ENCODE results near the gene FGF14.

FGF14 gene

GRCh38 chr13:101875091-101875490 is 526.8 kb downstream of the FGF14 start:
- no peak for DNase-seq (ENCODE audit: low spot score)
- WGBS, 2 donors (ENCODE audit: extremely low coverage in 2 of 2, insufficient read length in 2 of 2, insufficient replicate concordance in 1 of 2) = no CpG with 5 or more reads among the region's 3 CpGs
- no peaks in the 10 kb centered on the region for H3K79me1 ChIP-seq (ENCODE audit: low read depth, low read length)
- H3K23ac ChIP-seq (ENCODE audit: low read depth, low read length, poor library complexity) = no peak overlapping the region
- H3K14ac ChIP-seq (ENCODE audit: low read length) = no peak overlapping the region
- no peak overlapping the region for H2BK120ac ChIP-seq (ENCODE audit: low read depth, low read length)
- no peaks in the 10 kb centered on the region for H3K36me3 ChIP-seq (replicated peaks in 1 of 2; ENCODE audit: control insufficient read depth in 2 of 2, insufficient read depth in 2 of 2, low read length in 2 of 2)
- no peak overlapping the region for H4K8ac ChIP-seq (ENCODE audit: low read depth, low read length)
- H2AFZ ChIP-seq (ENCODE audit: low read length) = no peak overlapping the region
- H4K91ac ChIP-seq (ENCODE audit: low read depth, low read length, poor library complexity) = no peak overlapping the region
- H3K4me2 ChIP-seq (ENCODE audit: insufficient read depth, low read length, poor library complexity, severe bottlenecking) = no peak overlapping the region
- H2BK5ac ChIP-seq (ENCODE audit: low read length) = no peak overlapping the region
- no peak overlapping the region for H3K9ac ChIP-seq (ENCODE audit: low read depth, low read length, poor library complexity)
- peaks cover 0 to 5% of the 10 kb centered on the region in 2 donors for H3K4me1 ChIP-seq (ENCODE audit: control insufficient read depth in 2 of 2, insufficient read depth in 1 of 2, low read depth in 1 of 2, low read length in 2 of 2)
- H3K27ac ChIP-seq (replicated peaks; ENCODE audit: low read length) = no peak overlapping the region
- no peak overlapping the region for H3K4ac ChIP-seq (ENCODE audit: low read length)
- H3K27me3 ChIP-seq (ENCODE audit: control insufficient read depth in 3 of 3, insufficient read depth in 3 of 3, low read depth in 1 of 3, low read length in 3 of 3) = no peaks in the 10 kb centered on the region
- no peaks in the 10 kb centered on the region for H3K9me3 ChIP-seq (replicated peaks in 1 of 2; ENCODE audit: control insufficient read depth in 2 of 2, insufficient read depth in 1 of 2, low read depth in 1 of 2, low read length in 2 of 2)
- H2BK12ac ChIP-seq (ENCODE audit: low read length) = no peak overlapping the region
- H3K18ac ChIP-seq (ENCODE audit: low read length) = no peak overlapping the region
- H3K4me3 ChIP-seq (ENCODE audit: low read length in 2 of 2) = no peak overlapping the region
- no peak overlapping the region for H2AK5ac ChIP-seq (ENCODE audit: low read depth, low read length)
- H2BK15ac ChIP-seq (ENCODE audit: low read length) = no peak overlapping the region

- no peak overlapping the region for H2AFZ ChIP-seq (ENCODE audit: low read length)
- no peak overlapping the region for H3K4ac ChIP-seq (ENCODE audit: low read length)
- no peak overlapping the region for H4K8ac ChIP-seq (ENCODE audit: low read depth, low read length)
- no peak overlapping the region for H4K91ac ChIP-seq (ENCODE audit: low read depth, low read length, poor library complexity)
- no peak for DNase-seq (ENCODE audit: low spot score)
- no peak overlapping the region for H2AK5ac ChIP-seq (ENCODE audit: low read depth, low read length)
- H3K4me1 ChIP-seq (ENCODE audit: control insufficient read depth in 2 of 2, insufficient read depth in 1 of 2, low read depth in 1 of 2, low read length in 2 of 2) = peaks cover 0 to 2% of the 10 kb centered on the region in 2 donors
- no peaks in the 10 kb centered on the region for H3K27me3 ChIP-seq (ENCODE audit: control insufficient read depth in 3 of 3, insufficient read depth in 3 of 3, low read depth in 1 of 3, low read length in 3 of 3)
- H3K36me3 ChIP-seq (replicated peaks in 1 of 2; ENCODE audit: control insufficient read depth in 2 of 2, insufficient read depth in 2 of 2, low read length in 2 of 2) = no peaks in the 10 kb centered on the region
- no peak overlapping the region for H3K9ac ChIP-seq (ENCODE audit: low read depth, low read length, poor library complexity)
- H2BK5ac ChIP-seq (ENCODE audit: low read length) = no peak overlapping the region
- no peak overlapping the region for H3K4me2 ChIP-seq (ENCODE audit: insufficient read depth, low read length, poor library complexity, severe bottlenecking)
- no peak overlapping the region for H3K23ac ChIP-seq (ENCODE audit: low read depth, low read length, poor library complexity)
- H3K4me3 ChIP-seq (ENCODE audit: low read length in 2 of 2) = no peak overlapping the region
- H3K79me1 ChIP-seq (ENCODE audit: low read depth, low read length) = no peaks in the 10 kb centered on the region
- no peak overlapping the region for H3K14ac ChIP-seq (ENCODE audit: low read length)
- no peak overlapping the region for H2BK120ac ChIP-seq (ENCODE audit: low read depth, low read length)
- no peak overlapping the region for H3K27ac ChIP-seq (replicated peaks; ENCODE audit: low read length)
- no peak overlapping the region for H2BK15ac ChIP-seq (ENCODE audit: low read length)
- H2BK12ac ChIP-seq (ENCODE audit: low read length) = no peak overlapping the region
- no peak overlapping the region for H3K18ac ChIP-seq (ENCODE audit: low read length)
- H3K9me3 ChIP-seq (replicated peaks in 1 of 2; ENCODE audit: control insufficient read depth in 2 of 2, insufficient read depth in 1 of 2, low read depth in 1 of 2, low read length in 2 of 2) = no peaks in the 10 kb centered on the region
These were observed 532.3 kb downstream of the FGF14 start for GRCh38 chr13:101869553-101869952.

- no peak for DNase-seq (ENCODE audit: low spot score)
- H2AK5ac ChIP-seq (ENCODE audit: low read depth, low read length) = no peak overlapping the region
- H3K4me2 ChIP-seq (ENCODE audit: insufficient read depth, low read length, poor library complexity, severe bottlenecking) = no peak overlapping the region
- no peak overlapping the region for H3K9ac ChIP-seq (ENCODE audit: low read depth, low read length, poor library complexity)
- H3K4me3 ChIP-seq (ENCODE audit: low read length in 2 of 2) = no peak overlapping the region
- H3K27ac ChIP-seq (replicated peaks; ENCODE audit: low read length) = no peak overlapping the region
- H3K23ac ChIP-seq (ENCODE audit: low read depth, low read length, poor library complexity) = no peak overlapping the region
- H3K4me1 ChIP-seq (ENCODE audit: control insufficient read depth in 2 of 2, insufficient read depth in 1 of 2, low read depth in 1 of 2, low read length in 2 of 2) = peaks cover 0 to 2% of the 10 kb centered on the region in 2 donors
- H4K8ac ChIP-seq (ENCODE audit: low read depth, low read length) = no peak overlapping the region
- H2BK12ac ChIP-seq (ENCODE audit: low read length) = no peak overlapping the region
- no peak overlapping the region for H3K14ac ChIP-seq (ENCODE audit: low read length)
- no peak overlapping the region for H4K91ac ChIP-seq (ENCODE audit: low read depth, low read length, poor library complexity)
- H2BK120ac ChIP-seq (ENCODE audit: low read depth, low read length) = no peak overlapping the region
- H3K27me3 ChIP-seq (ENCODE audit: control insufficient read depth in 3 of 3, insufficient read depth in 3 of 3, low read depth in 1 of 3, low read length in 3 of 3) = no peaks in the 10 kb centered on the region
- H2BK15ac ChIP-seq (ENCODE audit: low read length) = no peak overlapping the region
- no peaks in the 10 kb centered on the region for H3K9me3 ChIP-seq (replicated peaks in 1 of 2; ENCODE audit: control insufficient read depth in 2 of 2, insufficient read depth in 1 of 2, low read depth in 1 of 2, low read length in 2 of 2)
- H3K79me1 ChIP-seq (ENCODE audit: low read depth, low read length) = no peaks in the 10 kb centered on the region
- WGBS, 2 donors (ENCODE audit: extremely low coverage in 2 of 2, insufficient read length in 2 of 2, insufficient replicate concordance in 1 of 2) = no CpG with 5 or more reads among the region's 12 CpGs
- H3K4ac ChIP-seq (ENCODE audit: low read length) = no peak overlapping the region
- no peak overlapping the region for H2BK5ac ChIP-seq (ENCODE audit: low read length)
- H3K18ac ChIP-seq (ENCODE audit: low read length) = no peak overlapping the region
- no peak overlapping the region for H2AFZ ChIP-seq (ENCODE audit: low read length)
- H3K36me3 ChIP-seq (replicated peaks in 1 of 2; ENCODE audit: control insufficient read depth in 2 of 2, insufficient read depth in 2 of 2, low read length in 2 of 2) = no peaks in the 10 kb centered on the region
These were observed 533.0 kb downstream of the FGF14 start for GRCh38 chr13:101868585-101869469.

- no CpG with 5 or more reads among the region's 4 CpGs for WGBS, 2 donors (ENCODE audit: extremely low coverage in 2 of 2, insufficient read length in 2 of 2, insufficient replicate concordance in 1 of 2)
- no peak for DNase-seq (ENCODE audit: low spot score)
These were observed 534.8 kb downstream of the FGF14 start for GRCh38 chr13:101866889-101867581.

More at GRCh38 chr13:101866889-101867581, 534.8 kb downstream of the FGF14 start:
- H4K91ac ChIP-seq (ENCODE audit: low read depth, low read length, poor library complexity) = no peak overlapping the region
- H3K36me3 ChIP-seq (replicated peaks in 1 of 2; ENCODE audit: control insufficient read depth in 2 of 2, insufficient read depth in 2 of 2, low read length in 2 of 2) = no peaks in the 10 kb centered on the region
- H3K18ac ChIP-seq (ENCODE audit: low read length) = no peak overlapping the region
- H2BK5ac ChIP-seq (ENCODE audit: low read length) = no peak overlapping the region
- H3K27me3 ChIP-seq (ENCODE audit: control insufficient read depth in 3 of 3, insufficient read depth in 3 of 3, low read depth in 1 of 3, low read length in 3 of 3) = no peaks in the 10 kb centered on the region
- H2BK120ac ChIP-seq (ENCODE audit: low read depth, low read length) = no peak overlapping the region
- no peak overlapping the region for H2BK15ac ChIP-seq (ENCODE audit: low read length)
- no peak overlapping the region for H3K27ac ChIP-seq (replicated peaks; ENCODE audit: low read length)
- H3K79me1 ChIP-seq (ENCODE audit: low read depth, low read length) = no peaks in the 10 kb centered on the region
- H2AK5ac ChIP-seq (ENCODE audit: low read depth, low read length) = no peak overlapping the region
- no peak overlapping the region for H3K4ac ChIP-seq (ENCODE audit: low read length)
- peaks cover 0 to 2% of the 10 kb centered on the region in 2 donors for H3K4me1 ChIP-seq (ENCODE audit: control insufficient read depth in 2 of 2, insufficient read depth in 1 of 2, low read depth in 1 of 2, low read length in 2 of 2)
- H3K4me2 ChIP-seq (ENCODE audit: insufficient read depth, low read length, poor library complexity, severe bottlenecking) = no peak overlapping the region
- no peak overlapping the region for H3K9ac ChIP-seq (ENCODE audit: low read depth, low read length, poor library complexity)
- no peak overlapping the region for H2BK12ac ChIP-seq (ENCODE audit: low read length)
- H3K9me3 ChIP-seq (replicated peaks in 1 of 2; ENCODE audit: control insufficient read depth in 2 of 2, insufficient read depth in 1 of 2, low read depth in 1 of 2, low read length in 2 of 2) = no peaks in the 10 kb centered on the region
- H3K4me3 ChIP-seq (ENCODE audit: low read length in 2 of 2) = no peak overlapping the region
- H2AFZ ChIP-seq (ENCODE audit: low read length) = no peak overlapping the region
- H4K8ac ChIP-seq (ENCODE audit: low read depth, low read length) = no peak overlapping the region
- no peak overlapping the region for H3K23ac ChIP-seq (ENCODE audit: low read depth, low read length, poor library complexity)
- H3K14ac ChIP-seq (ENCODE audit: low read length) = no peak overlapping the region

Measured in neuronal stem cell (in vitro differentiated cells).